HL-60/S4 treated with retinoic acid at 250 ng/mL for 4 days and 3 days (cell line): ENCODE results near the gene ATG7.

ENCODE experiments used
- in situ Hi-C: fragments of 300-500 bp; cut with MboI; formaldehyde crosslinking; loops from 2 replicates; pipeline ENCODE4 v1.7.0; 2022; ENCODE audit warnings: low sequenced_read_pairs

Gene ATG7

GRCh38 chr3:11545186-11545851 lies 273.1 kb downstream of the ATG7 start:
- in situ Hi-C loops = no loop called here

DNA sequence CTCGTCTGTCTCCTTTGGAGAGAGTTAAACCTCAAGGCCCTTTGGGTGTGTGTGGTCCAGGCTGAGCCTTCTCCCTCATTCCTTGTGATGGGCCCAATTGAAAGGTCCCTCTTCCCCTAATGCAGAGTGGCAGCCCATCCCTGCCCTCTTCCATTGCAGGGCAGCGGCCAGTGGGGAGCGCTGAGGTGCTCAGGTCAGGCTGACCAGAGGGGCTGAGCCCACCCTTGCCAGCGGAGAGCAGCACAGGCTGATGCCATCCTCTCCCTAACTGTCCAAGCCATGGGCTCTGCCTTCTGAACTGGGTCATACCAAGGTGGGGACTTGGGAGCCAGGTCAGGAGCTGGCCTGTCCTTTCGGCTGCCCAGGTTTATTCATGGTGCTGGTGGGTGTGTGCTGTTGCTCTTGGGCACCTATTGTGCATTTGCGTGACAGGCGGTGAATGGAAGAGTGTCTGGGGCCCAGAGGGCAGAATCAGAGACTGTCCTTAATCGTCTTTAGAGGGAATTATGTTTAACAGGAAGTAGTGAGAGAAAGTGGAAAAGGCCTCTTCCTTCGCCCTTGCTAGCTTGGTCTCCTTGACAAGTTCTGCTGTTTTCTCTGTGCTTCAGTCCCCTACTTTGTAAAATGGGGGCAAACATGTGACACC lies 274.6 kb downstream of the ATG7 start:
- in situ Hi-C loops = no loop called here

DNA sequence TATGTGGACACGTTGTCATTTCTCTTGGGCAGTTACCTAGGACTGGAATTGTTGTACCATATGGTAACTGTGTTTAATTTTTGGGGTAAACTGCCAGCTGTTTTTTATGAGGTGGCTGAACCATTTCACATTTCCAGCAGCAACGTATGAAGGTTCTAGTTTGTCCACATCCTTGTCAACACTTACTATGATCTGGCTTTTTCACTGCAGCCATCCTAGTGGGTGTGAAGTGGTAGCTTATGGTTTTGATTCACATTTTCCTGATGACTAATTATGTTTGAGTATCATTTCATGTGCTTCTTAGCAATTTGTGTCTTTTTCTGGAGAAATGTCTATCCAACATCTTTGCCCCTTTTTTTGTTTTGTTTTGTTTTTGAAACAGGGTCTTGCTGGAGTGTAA lies 275.3 kb downstream of the ATG7 start:
- in situ Hi-C loops = no loop called here

DNA sequence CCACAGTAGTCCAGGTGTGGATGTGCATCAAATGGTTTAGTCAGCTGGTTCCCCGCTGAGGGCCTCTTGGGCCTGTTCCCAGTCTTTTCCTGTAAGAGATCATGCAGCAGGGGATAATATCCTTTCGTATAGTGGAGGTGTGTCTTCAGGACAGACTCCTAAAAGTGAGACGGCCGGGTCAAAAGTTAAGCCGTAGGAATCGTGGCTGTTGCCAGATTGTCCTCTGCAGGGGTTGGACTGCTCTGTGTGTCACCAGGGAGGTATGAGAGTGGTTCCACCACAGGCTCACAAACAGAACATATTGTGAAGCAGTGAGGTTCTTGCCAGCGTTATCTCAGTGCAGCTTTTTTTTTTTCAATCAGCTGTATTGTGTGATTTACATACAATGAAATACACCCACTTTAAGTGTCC lies 276.5 kb downstream of the ATG7 start:
- in situ Hi-C loops = no loop called here

DNA sequence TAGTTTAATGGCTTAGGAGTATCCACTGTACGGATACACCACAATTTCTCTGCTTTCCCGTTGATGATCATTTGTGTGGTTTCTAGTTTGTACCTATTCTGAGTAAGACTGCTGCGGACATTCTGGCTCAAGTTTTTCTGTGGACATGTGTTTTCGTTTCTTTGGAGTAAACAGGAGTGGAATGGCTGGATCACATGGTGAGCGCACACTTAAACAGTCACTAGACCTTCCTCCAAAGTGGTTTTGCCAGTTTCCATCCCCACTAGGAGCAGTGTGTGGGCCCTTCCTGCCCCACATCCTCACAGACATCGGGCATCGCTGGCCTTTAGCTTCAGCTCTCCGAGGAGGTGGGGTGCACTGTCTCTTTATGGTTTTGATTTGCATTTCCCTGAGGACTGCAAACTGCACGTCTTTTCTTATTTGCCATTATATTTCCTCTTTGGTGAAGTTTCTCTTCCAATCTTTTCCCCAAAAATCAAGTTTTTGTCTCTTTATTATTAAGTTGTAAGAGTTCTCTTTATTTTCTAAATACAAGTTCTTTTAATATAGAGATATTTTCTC lies 277.5 kb downstream of the ATG7 start:
- in situ Hi-C loops = no loop called here

GRCh38 chr3:11551036-11551435 lies 278.8 kb downstream of the ATG7 start:
- in situ Hi-C loops = no loop called here

DNA sequence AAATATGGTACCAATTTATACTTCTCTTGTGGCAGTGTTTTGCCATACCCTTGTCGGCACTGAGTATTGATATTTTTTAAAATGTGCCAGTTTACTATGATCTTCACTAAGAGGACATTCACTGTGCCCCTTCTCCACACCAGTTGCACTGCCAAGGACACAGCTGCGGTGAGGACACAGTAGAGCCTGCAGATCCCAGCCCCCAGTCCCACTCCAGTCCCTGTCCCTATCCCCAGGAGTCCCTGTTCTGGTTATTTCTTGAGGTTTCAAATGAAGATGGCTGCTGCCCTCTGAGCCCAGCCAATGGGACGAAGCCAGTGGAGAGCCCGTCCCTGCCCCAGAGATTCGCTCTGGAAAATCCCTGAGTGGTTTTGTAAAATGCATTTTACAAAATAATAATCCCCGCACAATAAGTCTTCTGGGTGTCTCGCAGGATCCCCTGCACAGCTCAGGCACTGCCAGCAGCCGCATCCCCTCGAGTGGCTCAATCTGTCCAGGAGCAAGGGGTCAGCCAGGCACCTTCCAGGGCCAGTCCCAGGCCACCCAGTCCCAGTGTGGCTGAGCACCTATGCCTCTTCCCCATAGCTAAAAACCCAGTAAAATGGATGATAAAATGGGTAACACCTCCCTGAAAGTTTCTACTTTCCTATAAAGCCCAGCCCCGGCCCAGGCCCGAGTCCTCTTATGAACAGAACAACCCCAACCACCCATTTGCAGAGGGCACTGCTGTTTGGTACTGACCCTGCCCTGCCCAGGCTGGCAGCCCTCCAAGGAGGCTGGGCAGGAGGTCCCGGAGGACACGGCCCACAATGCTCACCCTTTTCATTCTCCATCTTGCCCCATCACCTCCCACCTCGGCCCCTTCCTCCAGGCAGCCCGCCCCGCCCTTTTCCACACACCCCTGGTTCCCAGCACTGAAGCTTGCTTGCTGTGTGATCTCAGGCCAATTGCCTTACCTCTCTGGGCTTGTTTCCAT lies 280.4 kb downstream of the ATG7 start:
- in situ Hi-C loops = no loop called here

DNA sequence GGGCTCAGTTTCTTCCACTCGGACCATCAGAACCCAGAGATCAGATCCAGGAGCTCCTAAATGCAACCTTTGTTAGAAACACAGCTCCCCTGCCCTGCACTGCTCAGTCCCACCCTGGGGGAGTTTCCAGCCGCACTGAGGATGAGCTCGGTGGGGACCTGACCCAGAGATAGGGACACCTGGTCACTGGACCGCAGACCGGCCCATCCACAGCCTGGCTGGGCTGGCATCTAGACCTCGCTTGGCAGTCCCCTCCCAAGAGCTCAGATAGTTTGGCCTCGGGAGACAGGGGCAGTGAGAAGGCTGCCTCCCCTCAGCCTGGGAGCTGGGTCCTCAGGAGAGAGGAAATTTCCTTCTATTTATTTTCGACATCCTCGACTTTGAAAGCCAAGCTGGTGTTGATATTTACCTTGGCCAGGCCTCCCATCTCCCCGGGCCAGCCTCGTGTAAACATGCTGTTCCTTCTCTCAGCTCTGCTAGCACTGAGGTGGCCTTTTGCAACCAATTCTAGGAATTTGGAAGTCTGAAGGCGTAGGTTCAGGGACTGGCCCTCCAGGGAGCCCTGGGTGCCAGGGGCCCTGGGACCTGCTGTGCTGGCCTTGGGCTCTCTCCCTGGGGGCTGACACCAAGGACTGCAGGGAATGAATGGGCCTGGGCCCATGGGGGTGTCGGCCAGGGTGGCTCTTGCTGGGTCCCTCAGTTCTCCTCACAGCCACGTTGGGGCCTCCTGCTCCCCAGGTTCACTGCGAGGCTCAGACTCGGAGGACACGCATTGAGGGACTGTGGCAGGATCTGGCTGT lies 281.4 kb downstream of the ATG7 start:
- in situ Hi-C loops = no loop called here

- in situ Hi-C loops = no loop called here
These were observed 282.0 kb downstream of the ATG7 start for GRCh38 chr3:11554236-11554610.

DNA sequence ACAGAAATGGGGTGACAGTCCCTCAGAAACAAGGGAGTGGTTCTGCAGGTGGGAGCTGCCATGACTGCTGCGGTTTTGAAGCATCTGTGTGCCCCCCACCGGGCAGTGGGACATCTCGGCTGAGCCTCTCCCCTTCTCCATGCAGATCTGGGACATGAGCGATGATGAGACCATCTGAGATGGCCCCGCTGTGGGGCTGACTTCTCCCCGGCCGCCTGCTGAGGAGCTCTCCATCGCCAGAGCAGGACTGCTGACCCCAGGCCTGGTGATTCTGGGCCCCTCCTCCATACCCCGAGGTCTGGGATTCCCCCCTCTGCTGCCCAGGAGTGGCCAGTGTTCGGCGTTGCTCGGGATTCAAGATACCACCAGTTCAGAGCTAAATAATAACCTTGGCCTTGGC lies 282.5 kb downstream of the ATG7 start:
- in situ Hi-C loops = no loop called here

- in situ Hi-C loops = no loop called here
These were observed 283.1 kb downstream of the ATG7 start for GRCh38 chr3:11555211-11555782.

GRCh38 chr3:11555881-11556633 lies 283.9 kb downstream of the ATG7 start:
- in situ Hi-C loops = no loop called here

GRCh38 chr3:11556851-11557644 lies 284.9 kb downstream of the ATG7 start:
- in situ Hi-C loops = no loop called here

DNA sequence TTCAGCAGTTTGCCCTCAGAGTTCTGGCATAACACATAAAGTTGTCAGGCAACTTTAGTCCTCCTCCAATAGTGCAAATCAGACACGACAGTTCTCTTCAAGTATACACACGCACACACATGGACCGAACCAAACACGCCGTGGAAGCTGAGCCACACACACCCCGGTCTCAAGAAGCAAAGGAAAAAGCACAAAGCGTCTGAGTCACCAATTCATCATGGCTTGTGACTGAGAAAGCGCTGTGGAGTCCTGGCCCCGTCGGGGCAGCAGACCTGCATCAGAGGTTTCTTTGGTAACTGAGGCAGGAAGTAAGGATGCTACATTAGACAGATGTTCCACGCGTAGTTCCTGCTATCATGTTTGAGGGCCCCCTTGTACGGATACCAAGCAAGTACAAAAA lies 285.8 kb downstream of the ATG7 start:
- in situ Hi-C loops = no loop called here

GRCh38 chr3:11558411-11558903 lies 286.3 kb downstream of the ATG7 start:
- in situ Hi-C loops = no loop called here

- in situ Hi-C loops = no loop called here
These were observed 287.0 kb downstream of the ATG7 start for GRCh38 chr3:11558918-11559815.

DNA sequence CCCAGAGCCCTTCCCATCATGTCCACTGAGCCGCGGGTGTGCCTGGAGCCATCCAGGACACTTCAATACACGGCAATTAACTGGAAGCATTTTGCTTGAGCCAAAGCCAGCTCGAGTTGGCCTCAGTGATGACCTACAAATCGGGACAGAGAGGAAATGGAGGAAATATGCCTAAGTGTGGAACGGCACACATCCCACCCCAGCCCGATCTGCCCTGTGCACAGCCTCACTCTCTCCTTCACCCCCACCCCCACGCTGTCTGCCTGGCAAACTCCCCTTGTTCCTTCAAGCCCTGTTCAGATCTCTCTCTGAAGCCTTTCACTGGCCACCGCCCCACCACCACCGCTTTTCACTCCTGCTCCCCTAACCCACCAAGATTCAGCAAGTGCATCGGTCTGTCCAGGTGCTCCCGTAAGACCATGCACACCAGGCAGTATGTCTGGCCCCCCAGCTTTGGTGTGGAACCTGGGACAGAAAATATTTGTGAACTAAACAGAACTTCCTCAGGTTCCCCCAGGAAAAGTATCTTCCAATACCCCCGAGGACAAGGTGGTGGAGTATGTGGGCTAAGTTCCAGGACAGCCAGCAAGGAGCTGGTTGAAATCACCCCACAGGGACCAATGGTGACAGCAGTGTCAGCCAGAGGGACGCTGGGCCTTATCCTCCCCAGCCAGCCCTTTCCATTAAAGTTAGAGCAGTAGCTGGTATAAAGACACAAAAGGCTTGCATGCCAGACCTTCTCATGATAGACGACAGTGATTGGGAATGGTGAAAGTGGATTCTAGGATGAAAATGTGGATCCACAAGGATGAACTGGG lies 287.8 kb downstream of the ATG7 start:
- in situ Hi-C loops = no loop called here
